ENCODE results near the gene MDM4.

The MDM4 gene

GRCh38 chr1:204499511-204500468, 16.4 kb upstream of the MDM4 start:
- no peak for TF ChIP-seq CTBP1 (IDR thresholded peaks at IDR 0.05; ENCODE audit: borderline replicate concordance)
- CTCF ChIA-PET, result interaction anchor here (0.9 to 4.2 kb wide), 3 partner anchors 53 to 69 kb away, joined by 5 to 51 read pairs (median 5); no protein-coding TSS in a partner anchor

GRCh38 chr1:204502241-204502640, 14.0 kb upstream of the MDM4 start:
- no peak for TF ChIP-seq HDGF (IDR thresholded peaks at IDR 0.05; ENCODE audit: borderline replicate concordance)
- TF ChIP-seq ELF4 (IDR thresholded peaks at IDR 0.05), result no peak
- no peak for TF ChIP-seq BHLHE40 (IDR thresholded peaks at IDR 0.05; ENCODE audit: borderline replicate concordance)
- no peak for TF ChIP-seq TARDBP (IDR thresholded peaks at IDR 0.05)
- no peak for TF ChIP-seq NFRKB (IDR thresholded peaks at IDR 0.05)
- no peak for TF ChIP-seq ARNT (IDR thresholded peaks at IDR 0.05)
- TF ChIP-seq FOXA1 (IDR thresholded peaks at IDR 0.05), result no peak
- TF ChIP-seq ZNF384 (IDR thresholded peaks at IDR 0.05), result no peak
- TF ChIP-seq PKNOX1 (IDR thresholded peaks at IDR 0.05), result no peak
- no peak for TF ChIP-seq CTBP1 (IDR thresholded peaks at IDR 0.05; ENCODE audit: borderline replicate concordance)
- TF ChIP-seq LEF1 (IDR thresholded peaks at IDR 0.05; ENCODE audit: borderline replicate concordance), result no peak
- no peak for TF ChIP-seq SUZ12 (IDR thresholded peaks at IDR 0.05)
- no peak for TF ChIP-seq SP1 (IDR thresholded peaks at IDR 0.05)
- TF ChIP-seq L3MBTL2 (conservative IDR thresholded peaks at IDR 0.05), result no peak
- no peak for TF ChIP-seq FOXM1 (IDR thresholded peaks at IDR 0.05; ENCODE audit: borderline replicate concordance)
- TF ChIP-seq FOXK2 (IDR thresholded peaks at IDR 0.05), result no peak
- POLR2A ChIA-PET, result no interaction called here
- no peak for DNase-seq (ENCODE audit: extremely low spot score)
- CTCF ChIA-PET, result interaction anchor here (1.5 to 4.2 kb wide), 5 partner anchors 8 to 104 kb away, joined by 3 to 51 read pairs (median 23); partner anchors contain the start of gene PIK3C2B

More at GRCh38 chr1:204499511-204500468, 16.4 kb upstream of the MDM4 start:
- DNase-seq (ENCODE audit: extremely low spot score), result no peak
- POLR2A ChIA-PET, result interaction anchor here (1.2 kb wide), 1 partner anchor 17 kb away, joined by 3 read pairs; the partner anchor contains the start of gene MDM4

GRCh38 chr1:204503122-204503912, 12.9 kb upstream of the MDM4 start:
- TF ChIP-seq LEF1 (IDR thresholded peaks at IDR 0.05; ENCODE audit: borderline replicate concordance) (no peak), PKNOX1 (IDR thresholded peaks at IDR 0.05) (no peak), BHLHE40 (IDR thresholded peaks at IDR 0.05; ENCODE audit: borderline replicate concordance) (no peak), CTBP1 (IDR thresholded peaks at IDR 0.05; ENCODE audit: borderline replicate concordance) (no peak), HDGF (IDR thresholded peaks at IDR 0.05; ENCODE audit: borderline replicate concordance) (no peak)
- ChIA-PET POLR2A (interaction anchor here (1.1 kb wide), 1 partner anchor 13 kb away, joined by 6 read pairs; the partner anchor contains the start of gene MDM4), CTCF (interaction anchor here (0.6 to 4.2 kb wide), 19 partner anchors 9 to 245 kb away, joined by 3 to 51 read pairs (median 3); partner anchors contain the start of genes MDM4 and PIK3C2B)
- DNase-seq (ENCODE audit: extremely low spot score), result no peak

GRCh38 chr1:204503913-204504519, 12.2 kb upstream of the MDM4 start:
- TF ChIP-seq ARNT (IDR thresholded peaks at IDR 0.05) (no peak), LEF1 (IDR thresholded peaks at IDR 0.05; ENCODE audit: borderline replicate concordance) (no peak), PKNOX1 (IDR thresholded peaks at IDR 0.05) (0 out of 2 replicates have a peak, but pooled peaks have one; percentile 16)
- no peak for DNase-seq (ENCODE audit: extremely low spot score)
- ChIA-PET POLR2A (interaction anchor here (1.1 kb wide), 1 partner anchor 12 kb away, joined by 6 read pairs; the partner anchor contains the start of gene MDM4), CTCF (interaction anchor here (0.7 to 4.4 kb wide), 12 partner anchors 10 to 245 kb away, joined by 3 to 51 read pairs (median 3); partner anchors contain the start of gene PIK3C2B)

GRCh38 chr1:204505674-204506200, 10.5 kb upstream of the MDM4 start:
- ChIA-PET CTCF (interaction anchor here (0.6 to 4.4 kb wide), 8 partner anchors 24 to 301 kb away, joined by 3 to 25 read pairs (median 4); no protein-coding TSS in a partner anchor), POLR2A (interaction anchor here (0.8 to 4.3 kb wide), 9 partner anchors 10 to 95 kb away, joined by 3 to 83 read pairs (median 5); partner anchors contain the start of genes MDM4 and PIK3C2B)
- DNase-seq (ENCODE audit: extremely low spot score), result no peak
- no peak for TF ChIP-seq ZNF384 (IDR thresholded peaks at IDR 0.05)
- TF ChIP-seq FOXA1 (IDR thresholded peaks at IDR 0.05), result no peak
- TF ChIP-seq L3MBTL2 (conservative IDR thresholded peaks at IDR 0.05), result peak; percentile 38; the same call in 1 of the 2 replicates
- TF ChIP-seq BHLHE40 (IDR thresholded peaks at IDR 0.05; ENCODE audit: borderline replicate concordance), result no peak
- no peak for TF ChIP-seq FOXM1 (IDR thresholded peaks at IDR 0.05; ENCODE audit: borderline replicate concordance)
